ENCODE results near the gene LINC01488.

Gene LINC01488

GRCh38 chr11:69452206-69452987 is 29.1 kb upstream of the LINC01488 start:
- no peaks in the 10 kb centered on the region for H3F3A ChIP-seq (ENCODE audit: control insufficient read depth, insufficient read depth)
- no peak overlapping the region for H3K4me3 ChIP-seq (ENCODE audit: low read length)
- H3K9me3 ChIP-seq (ENCODE audit: control insufficient read depth, insufficient read depth, low read length): no peaks in the 10 kb centered on the region
- H3K27me3 ChIP-seq (ENCODE audit: control insufficient read depth, low read length): no peaks in the 10 kb centered on the region
- no peaks in the 10 kb centered on the region for H3K4me1 ChIP-seq (ENCODE audit: control insufficient read depth, low read length)
- no peaks in the 10 kb centered on the region for H3K79me2 ChIP-seq (ENCODE audit: control insufficient read depth, low read length)
- no peaks in the 10 kb centered on the region for H4K20me1 ChIP-seq (ENCODE audit: control insufficient read depth, insufficient read depth, low read depth, low read length)
- no peak for TF ChIP-seq EZH2phosphoT487 (IDR thresholded peaks at IDR 0.05; ENCODE audit: borderline replicate concordance, low read length)
- TF ChIP-seq, protein P1, sequence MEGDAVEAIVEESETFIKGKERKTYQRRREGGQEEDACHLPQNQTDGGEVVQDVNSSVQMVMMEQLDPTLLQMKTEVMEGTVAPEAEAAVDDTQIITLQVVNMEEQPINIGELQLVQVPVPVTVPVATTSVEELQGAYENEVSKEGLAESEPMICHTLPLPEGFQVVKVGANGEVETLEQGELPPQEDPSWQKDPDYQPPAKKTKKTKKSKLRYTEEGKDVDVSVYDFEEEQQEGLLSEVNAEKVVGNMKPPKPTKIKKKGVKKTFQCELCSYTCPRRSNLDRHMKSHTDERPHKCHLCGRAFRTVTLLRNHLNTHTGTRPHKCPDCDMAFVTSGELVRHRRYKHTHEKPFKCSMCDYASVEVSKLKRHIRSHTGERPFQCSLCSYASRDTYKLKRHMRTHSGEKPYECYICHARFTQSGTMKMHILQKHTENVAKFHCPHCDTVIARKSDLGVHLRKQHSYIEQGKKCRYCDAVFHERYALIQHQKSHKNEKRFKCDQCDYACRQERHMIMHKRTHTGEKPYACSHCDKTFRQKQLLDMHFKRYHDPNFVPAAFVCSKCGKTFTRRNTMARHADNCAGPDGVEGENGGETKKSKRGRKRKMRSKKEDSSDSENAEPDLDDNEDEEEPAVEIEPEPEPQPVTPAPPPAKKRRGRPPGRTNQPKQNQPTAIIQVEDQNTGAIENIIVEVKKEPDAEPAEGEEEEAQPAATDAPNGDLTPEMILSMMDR (IDR thresholded peaks at IDR 0.05; ENCODE audit: low read depth, low read length, poor library complexity, severe bottlenecking): no peak
- no peaks in the 10 kb centered on the region for H3K9me2 ChIP-seq (replicated peaks; ENCODE audit: control insufficient read depth, low read length)
- H3K4me2 ChIP-seq (ENCODE audit: low read length): no peak overlapping the region
- H3K27ac ChIP-seq (ENCODE audit: low read depth, low read length): no peak overlapping the region
- no peaks in the 10 kb centered on the region for H3K36me3 ChIP-seq (ENCODE audit: control insufficient read depth, low read length)

DNA sequence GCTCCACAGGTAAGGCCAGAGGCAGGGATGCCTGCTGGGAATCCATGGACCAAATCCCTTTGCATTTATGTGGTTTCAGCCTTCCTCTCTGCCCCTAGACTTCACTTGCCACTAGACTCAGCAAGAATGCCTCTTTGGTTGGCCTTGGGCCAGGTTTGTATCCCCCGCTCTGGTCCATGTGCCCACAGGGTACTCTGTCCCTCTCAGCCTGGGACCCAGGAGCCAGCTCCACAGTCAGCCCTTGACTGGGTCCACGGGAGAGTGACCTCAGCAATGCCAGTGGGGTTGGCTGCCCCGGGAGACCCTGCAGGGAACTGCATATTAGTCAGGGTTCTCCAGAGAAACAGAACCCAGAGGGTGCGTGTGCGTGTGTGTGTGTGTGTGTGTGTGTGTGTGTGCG is 28.3 kb upstream of the LINC01488 start:
- H3K9me3 ChIP-seq (ENCODE audit: control insufficient read depth, insufficient read depth, low read length): no peaks in the 10 kb centered on the region
- H3K4me2 ChIP-seq (ENCODE audit: low read length): no peak overlapping the region
- H4K20me1 ChIP-seq (ENCODE audit: control insufficient read depth, insufficient read depth, low read depth, low read length): no peaks in the 10 kb centered on the region
- no peak overlapping the region for H3K27ac ChIP-seq (ENCODE audit: low read depth, low read length)
- no peaks in the 10 kb centered on the region for H3K9me2 ChIP-seq (replicated peaks; ENCODE audit: control insufficient read depth, low read length)
- TF ChIP-seq EZH2phosphoT487 (IDR thresholded peaks at IDR 0.05; ENCODE audit: borderline replicate concordance, low read length): no peak
- TF ChIP-seq, protein P1 (IDR thresholded peaks at IDR 0.05; ENCODE audit: low read depth, low read length, poor library complexity, severe bottlenecking): no peak
- no peaks in the 10 kb centered on the region for H3K4me1 ChIP-seq (ENCODE audit: control insufficient read depth, low read length)
- no peaks in the 10 kb centered on the region for H3F3A ChIP-seq (ENCODE audit: control insufficient read depth, insufficient read depth)
- no peaks in the 10 kb centered on the region for H3K36me3 ChIP-seq (ENCODE audit: control insufficient read depth, low read length)
- no peaks in the 10 kb centered on the region for H3K79me2 ChIP-seq (ENCODE audit: control insufficient read depth, low read length)
- no peaks in the 10 kb centered on the region for H3K27me3 ChIP-seq (ENCODE audit: control insufficient read depth, low read length)
- H3K4me3 ChIP-seq (ENCODE audit: low read length): no peak overlapping the region

DNA sequence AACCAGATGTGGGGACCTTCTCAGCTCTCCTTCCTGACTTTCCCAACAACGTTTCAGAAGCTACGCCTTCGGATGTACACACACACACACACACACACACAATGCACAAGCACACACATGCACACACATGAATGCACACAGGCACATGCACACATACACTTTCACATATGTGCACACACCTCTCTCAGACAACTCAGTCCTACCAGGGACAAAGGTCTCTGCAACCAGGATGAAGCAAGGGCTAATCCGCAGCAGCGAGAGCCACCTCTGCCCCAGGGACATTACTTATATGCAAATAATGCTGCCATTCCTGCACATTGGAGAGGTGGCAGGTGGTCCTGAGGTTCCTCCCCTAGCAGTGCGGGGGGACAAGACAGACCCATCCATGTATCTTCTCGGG is 27.4 kb upstream of the LINC01488 start:
- no peak overlapping the region for H3K4me3 ChIP-seq (ENCODE audit: low read length)
- H3K27ac ChIP-seq (ENCODE audit: low read depth, low read length): no peak overlapping the region
- no peaks in the 10 kb centered on the region for H3K4me1 ChIP-seq (ENCODE audit: control insufficient read depth, low read length)
- H3K27me3 ChIP-seq (ENCODE audit: control insufficient read depth, low read length): no peaks in the 10 kb centered on the region
- no peaks in the 10 kb centered on the region for H3K9me2 ChIP-seq (replicated peaks; ENCODE audit: control insufficient read depth, low read length)
- no peaks in the 10 kb centered on the region for H4K20me1 ChIP-seq (ENCODE audit: control insufficient read depth, insufficient read depth, low read depth, low read length)
- TF ChIP-seq, protein P1 (IDR thresholded peaks at IDR 0.05; ENCODE audit: low read depth, low read length, poor library complexity, severe bottlenecking): no peak
- TF ChIP-seq EZH2phosphoT487 (IDR thresholded peaks at IDR 0.05; ENCODE audit: borderline replicate concordance, low read length): no peak
- no peak overlapping the region for H3K4me2 ChIP-seq (ENCODE audit: low read length)
- H3K9me3 ChIP-seq (ENCODE audit: control insufficient read depth, insufficient read depth, low read length): no peaks in the 10 kb centered on the region
- no peaks in the 10 kb centered on the region for H3K36me3 ChIP-seq (ENCODE audit: control insufficient read depth, low read length)
- no peaks in the 10 kb centered on the region for H3K79me2 ChIP-seq (ENCODE audit: control insufficient read depth, low read length)
- no peaks in the 10 kb centered on the region for H3F3A ChIP-seq (ENCODE audit: control insufficient read depth, insufficient read depth)

Measured in DOHH2 (cell line).